ENCODE data around the gene TDRD10. TPM values are rescaled to one million over a fixed set of nuclear protein-coding genes. Genes with fewer than 3 reads are reported as not detected.

Gene TDRD10
- total RNA-seq, 1 donor from 2014 or later: 1.7 TPM

DNA sequence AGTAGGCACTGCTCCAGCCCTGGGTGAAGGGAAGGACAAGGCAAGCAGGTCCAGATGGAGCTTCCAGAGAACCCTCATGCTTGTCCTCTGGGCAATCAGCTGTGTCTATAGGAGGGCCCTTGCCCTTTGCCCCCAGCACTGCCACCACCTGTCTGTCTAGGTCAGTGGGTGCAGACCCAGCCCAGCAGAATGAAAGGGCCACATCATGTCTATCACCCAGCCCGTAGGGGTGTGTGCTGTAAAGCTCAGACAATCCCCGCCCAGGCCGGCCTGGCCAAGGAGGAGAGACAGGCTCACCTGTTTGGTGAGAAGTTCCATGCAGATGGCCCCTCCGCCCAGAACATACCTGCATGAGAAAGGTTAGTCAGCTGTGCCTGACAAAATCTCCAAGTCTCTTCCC is 49.5 kb downstream of the TDRD10 start:
- DNase-seq (ENCODE audit: low read depth, low spot score): no peak

DNA sequence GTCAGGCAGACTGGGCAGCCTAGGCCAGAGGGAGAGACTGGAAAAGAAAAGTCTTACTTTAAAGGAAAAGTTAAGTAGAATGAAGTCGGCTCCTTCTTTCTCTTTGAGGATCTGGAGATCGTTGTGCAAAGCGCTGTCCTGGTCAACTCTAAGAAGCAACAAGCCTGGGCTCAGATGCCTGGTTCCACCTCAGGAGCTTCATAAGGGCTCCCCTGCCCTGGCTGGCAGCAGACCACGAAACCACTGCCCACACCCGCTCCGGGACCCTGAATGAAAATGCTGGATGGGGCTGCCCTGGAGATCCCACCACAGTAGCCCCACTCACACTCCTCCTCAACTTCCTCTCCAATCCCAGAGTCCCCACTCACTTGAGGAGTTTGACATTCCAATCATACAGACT is 50.0 kb downstream of the TDRD10 start:
- DNase-seq (ENCODE audit: low read depth, low spot score): no peak

DNA sequence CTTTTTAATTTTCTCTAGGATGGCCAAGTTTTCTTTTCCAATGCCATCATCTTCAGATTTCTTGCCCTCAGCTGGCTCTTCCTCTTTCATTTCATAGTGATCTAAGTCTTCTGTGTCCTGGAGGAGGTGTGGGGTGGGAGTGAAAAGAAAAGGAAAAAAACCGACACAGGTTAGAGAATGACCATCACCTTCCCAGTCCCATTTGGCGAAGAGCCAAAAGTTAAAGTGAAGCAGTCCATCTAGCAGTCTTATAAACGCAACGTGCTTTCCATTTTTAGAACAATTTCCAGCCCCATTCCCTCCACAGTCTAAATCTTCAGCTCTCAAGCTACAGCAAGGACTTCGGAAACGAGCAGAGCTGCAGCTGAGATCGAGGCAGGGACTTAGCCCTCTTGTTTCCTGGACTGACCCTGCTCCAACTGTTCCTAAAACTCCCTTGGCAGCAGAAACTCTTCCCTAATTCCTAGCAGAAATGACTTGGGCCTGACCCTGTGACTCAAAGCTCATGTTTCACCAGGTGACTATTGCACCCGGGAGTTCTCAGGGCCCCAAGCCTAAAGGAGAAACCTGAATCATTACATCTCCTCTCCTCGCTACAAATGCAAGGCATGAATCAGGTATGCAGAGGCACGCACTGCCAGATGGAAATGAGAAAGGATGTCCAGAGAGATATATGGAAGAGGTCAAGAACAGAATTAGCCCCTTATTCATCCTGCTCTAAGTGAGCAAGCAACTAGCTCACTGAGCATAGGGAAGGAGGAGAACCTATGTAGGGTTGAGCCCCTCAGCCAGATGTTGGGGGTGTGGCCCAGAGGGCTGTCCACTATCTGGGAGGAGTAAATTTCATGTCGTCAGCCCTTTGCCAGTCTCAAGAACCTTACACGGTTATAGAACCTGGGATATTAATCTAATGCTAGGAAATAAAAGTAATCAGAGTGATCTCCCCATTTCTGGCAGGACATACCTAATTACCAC is 51.3 kb downstream of the TDRD10 start:
- no peak for DNase-seq (ENCODE audit: low read depth, low spot score)

DNA sequence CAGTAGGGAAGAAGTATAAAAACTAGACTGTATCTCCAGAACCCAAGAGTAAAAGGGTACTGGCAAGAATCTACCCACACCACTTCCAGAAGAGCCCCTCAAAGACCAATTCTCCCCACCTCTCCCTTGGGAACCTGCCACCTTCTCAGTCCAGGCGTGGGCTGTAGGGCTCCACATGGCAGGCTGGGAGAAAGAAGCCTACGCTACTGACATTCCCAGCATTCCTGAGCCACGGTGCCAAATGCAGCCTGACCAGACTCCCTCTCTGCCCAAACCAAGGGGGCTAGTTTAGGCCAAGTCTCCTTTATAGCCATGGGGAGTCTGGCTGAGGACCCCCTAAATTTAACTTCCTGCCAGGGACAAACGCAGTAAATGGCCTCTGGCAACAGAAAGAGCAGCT is 54.4 kb downstream of the TDRD10 start:
- DNase-seq (ENCODE audit: low read depth, low spot score): no peak

DNA sequence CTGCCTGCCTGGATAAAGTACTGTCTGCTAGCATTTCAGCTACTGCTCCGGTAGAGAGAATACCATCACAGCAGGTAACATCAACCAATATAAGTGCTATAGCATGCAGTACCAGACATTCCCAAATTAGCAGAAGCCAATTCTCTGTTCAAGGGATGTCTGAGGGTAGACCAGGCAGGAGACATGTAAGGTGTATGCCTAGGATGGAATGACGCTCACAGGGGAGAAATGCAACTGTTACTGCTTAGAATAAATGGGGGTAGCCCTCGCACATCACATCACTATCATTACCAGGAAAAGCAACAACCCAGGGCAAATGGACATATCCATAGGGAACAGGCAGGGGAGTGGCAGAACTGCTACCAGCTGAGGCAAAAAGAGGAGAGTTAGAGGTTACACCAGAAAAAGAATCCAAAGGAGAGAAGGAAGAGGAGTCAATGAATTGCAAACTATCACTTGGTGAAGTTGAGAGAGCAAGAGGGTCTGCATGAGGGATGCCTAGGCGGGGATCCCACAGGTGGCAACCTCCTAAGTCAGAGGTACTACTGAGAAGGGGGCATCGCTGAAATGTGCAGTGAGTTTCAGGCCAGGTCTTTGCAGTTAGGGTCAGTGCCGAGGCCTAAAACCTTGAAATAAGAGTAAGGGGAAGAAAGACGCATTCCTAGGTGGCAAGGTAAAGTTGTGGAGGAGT is 55.4 kb downstream of the TDRD10 start:
- DNase-seq (ENCODE audit: low read depth, low spot score): no peak

DNA sequence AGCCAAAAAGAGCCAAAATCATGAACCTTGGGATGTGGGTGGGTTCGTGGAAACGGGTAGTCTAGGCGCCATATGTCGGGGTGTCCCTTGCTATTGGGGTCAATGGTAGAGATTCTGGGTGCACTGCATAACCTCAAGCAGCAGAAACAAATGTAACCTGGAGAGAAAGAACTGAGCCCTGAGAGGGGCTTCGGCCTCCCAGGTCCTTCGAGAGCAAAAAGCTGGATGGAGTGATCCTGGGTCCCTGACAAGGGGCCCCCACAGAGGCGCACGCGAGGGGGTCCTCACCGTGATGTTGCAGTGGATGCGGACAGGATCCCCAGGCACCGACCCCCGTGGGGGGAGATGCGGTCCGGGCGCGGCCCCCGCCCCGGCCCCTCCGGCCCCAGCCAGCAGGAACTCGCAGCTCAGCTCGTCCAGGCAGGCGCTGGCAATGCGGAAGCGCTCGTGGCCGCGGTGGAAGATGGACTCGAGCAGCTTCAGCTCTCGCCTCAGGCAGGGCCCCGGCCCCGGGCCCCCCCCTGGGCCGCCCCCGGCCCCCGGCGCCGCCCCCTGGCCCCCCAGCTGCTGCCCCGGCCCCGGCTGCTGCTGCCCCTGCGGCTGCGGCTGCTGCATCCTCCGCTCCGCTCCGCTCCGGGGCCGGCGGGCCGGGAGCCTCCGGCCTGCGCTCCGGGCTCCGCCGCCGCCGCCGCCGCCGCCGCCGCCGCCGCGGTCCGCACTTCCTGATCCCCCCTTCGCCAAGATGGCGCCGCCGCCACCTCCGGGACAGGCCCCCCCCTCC is 56.1 kb downstream of the TDRD10 start, which contains the start of gene UBE2Q1:
UBE2Q1 (minus strand) TSS at position 724 of the 781 bp plus-strand sequence; CDS start at position 615, 109 bp downstream.
- no peak for DNase-seq (ENCODE audit: low read depth, low spot score)

DNA sequence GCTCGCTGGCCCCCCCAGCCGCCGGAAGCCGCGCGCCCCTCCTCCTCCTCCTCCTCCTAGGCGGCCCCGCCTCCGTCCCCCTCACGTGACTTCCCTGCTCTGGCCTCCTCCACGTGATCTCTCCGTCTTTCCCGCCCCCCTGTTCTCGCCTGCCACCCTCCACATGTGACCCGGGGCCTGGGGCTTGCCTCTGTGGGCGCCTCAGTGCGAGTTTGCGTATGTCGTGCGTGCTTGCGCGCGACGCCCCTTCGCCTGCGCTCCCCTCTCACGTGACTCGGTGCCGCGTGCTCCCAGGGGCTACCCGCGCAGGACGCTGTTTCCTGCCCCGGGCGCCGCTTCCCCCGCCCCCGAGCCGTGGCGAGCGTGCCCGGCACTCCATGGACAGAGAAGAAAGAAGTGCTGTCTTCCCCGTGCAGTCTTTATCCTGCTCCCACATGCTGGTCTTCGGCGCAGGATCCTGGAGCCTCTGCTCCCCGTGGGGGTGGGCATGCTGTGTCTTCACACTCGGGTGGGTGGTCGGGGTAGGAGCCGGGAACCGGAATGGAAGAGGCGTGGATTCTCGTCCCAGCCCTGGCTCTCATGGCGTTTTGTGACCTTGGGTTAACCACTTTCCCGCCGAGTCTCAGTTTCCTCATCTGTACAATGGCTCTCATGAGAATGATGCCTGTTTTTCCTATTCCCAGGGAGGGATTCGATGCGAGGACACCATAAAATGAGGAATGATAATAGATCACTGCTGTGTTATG is 56.9 kb downstream of the TDRD10 start:
- DNase-seq (ENCODE audit: low read depth, low spot score): peak; percentile 96

DNA sequence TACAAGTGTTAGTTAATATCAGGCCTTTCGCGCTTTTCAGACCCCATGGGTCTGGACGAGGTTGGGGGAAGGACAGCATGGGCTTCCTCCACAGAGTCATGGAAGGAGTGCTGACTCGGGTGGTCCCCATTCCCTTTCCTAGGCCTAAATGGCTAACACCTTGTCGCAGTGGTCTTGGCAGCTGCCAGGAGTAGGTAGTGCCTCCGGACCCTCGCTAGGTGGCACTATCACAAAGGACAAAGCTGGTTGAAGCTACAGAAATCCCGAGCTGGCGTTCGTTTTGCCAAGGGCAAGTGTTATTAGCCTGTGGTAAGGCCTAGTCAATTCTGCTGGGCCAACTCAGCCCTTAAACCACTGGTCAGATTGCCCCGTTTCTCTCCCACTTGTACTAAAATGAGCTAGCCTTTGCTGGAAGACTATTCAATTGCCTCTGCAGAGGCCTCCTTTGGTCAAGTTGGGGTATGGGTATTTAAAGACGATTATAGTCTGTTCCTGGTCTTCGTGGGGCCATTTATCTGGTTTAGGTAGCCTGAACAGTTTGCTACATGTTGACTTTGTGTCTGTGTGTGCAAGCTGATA is 57.5 kb downstream of the TDRD10 start:
- DNase-seq (ENCODE audit: low read depth, low spot score): peak; percentile 79

DNA sequence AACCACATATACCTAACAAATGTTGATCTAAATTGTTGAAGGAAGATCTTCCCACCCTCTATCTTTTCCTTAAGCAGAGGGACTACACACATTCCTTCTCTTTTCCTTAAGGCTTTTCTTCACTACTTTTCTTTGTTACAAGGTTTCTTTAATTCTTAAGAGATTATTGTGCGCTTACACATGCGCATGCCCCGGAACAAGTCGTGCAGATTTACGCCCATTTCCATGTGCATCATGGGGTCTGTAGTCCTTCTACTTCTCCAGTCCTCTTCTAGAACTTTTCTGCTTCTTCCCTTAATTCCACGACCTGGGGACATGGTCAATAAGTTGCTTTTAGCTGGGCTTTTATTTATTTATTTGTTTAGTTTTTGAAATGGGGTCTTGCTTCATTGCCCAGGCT is 63.9 kb downstream of the TDRD10 start:
- no peak for DNase-seq (ENCODE audit: low read depth, low spot score)

DNA sequence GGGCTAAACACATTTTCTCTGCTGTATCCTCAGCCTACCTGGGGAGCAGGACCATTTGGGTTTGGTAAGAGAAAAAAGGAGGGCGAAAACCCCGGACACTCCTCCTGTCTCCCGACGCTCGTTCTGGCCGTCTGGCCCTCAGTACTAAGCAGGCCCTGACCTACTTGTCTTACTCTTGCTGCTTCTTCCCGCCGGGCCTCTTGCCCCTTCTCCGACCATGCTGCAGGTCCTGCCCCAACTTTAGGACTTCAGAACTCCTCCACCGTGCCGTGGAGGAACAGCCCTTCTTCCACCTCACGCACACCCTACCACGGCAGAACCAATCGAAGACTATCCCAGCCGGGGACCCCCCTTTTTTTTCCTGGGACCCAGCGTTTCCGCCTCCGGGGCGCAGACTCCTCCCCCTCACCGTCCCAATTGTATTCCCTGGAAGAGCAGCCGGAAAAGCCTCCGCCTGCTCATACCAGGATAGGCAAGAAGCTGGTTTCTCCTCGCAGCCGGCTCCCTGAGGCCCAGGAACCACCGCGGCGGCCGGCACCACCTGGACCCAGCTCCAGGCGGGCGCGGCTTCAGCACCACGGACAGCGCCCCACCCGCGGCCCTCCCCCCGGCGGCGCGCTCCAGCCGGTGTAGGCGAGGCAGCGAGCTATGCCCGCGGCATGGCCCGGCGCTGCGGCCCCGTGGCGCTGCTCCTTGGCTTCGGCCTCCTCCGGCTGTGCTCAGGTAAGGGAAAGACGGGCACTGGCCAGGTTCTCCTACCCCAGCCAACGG is 65.6 kb downstream of the TDRD10 start, which contains the start of gene CHRNB2:
CHRNB2 (plus strand) TSS at position 393 of the 771 bp plus-strand sequence; CDS start at position 660, 267 bp downstream.
- DNase-seq (ENCODE audit: low read depth, low spot score): no peak

DNA sequence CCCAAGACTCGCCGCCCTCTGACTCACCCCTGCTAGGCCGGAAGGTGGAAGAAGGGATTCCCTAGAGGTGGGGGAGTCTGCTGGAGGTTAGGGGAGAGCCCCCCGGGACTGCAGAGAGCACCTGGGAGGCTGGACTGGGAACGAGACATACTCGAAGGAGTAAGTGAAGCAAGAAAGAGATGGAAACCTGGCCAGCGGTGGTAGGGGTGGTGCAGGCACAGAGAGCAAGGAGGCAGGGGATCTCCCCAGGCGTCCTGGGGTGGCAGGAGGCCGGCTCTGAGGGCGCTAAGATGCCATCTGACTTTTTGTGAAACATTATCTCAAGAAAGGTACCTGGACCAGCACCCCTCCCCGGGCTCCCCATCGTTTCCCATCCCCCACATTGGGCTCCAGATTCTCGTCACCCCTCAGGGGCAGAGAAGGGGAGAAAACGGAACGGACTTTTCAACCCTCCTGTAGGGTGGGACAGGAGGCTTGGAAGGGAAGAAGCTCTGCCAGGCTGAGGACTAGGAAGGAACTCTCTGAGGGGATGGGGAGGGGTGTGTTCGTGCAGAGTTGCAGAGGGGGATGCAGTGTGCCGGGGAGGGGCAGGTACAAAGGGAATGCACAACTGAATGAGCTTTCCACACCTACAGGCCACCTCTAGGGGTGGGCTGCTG is 66.3 kb downstream of the TDRD10 start:
- DNase-seq (ENCODE audit: low read depth, low spot score): no peak

DNA sequence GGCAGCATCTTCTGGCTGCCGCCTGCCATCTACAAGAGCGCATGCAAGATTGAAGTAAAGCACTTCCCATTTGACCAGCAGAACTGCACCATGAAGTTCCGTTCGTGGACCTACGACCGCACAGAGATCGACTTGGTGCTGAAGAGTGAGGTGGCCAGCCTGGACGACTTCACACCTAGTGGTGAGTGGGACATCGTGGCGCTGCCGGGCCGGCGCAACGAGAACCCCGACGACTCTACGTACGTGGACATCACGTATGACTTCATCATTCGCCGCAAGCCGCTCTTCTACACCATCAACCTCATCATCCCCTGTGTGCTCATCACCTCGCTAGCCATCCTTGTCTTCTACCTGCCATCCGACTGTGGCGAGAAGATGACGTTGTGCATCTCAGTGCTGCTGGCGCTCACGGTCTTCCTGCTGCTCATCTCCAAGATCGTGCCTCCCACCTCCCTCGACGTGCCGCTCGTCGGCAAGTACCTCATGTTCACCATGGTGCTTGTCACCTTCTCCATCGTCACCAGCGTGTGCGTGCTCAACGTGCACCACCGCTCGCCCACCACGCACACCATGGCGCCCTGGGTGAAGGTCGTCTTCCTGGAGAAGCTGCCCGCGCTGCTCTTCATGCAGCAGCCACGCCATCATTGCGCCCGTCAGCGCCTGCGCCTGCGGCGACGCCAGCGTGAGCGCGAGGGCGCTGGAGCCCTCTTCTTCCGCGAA is 69.4 kb downstream of the TDRD10 start:
- DNase-seq (ENCODE audit: low read depth, low spot score): no peak

DNA sequence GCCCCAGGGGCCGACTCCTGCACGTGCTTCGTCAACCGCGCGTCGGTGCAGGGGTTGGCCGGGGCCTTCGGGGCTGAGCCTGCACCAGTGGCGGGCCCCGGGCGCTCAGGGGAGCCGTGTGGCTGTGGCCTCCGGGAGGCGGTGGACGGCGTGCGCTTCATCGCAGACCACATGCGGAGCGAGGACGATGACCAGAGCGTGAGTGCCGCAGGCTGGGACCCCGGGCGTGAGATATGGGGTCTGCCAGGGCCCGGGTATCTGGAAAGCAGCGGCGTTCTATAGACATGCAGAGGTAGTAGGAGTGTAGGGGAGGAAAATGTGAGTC is 69.9 kb downstream of the TDRD10 start:
- no peak for DNase-seq (ENCODE audit: low read depth, low spot score)

DNA sequence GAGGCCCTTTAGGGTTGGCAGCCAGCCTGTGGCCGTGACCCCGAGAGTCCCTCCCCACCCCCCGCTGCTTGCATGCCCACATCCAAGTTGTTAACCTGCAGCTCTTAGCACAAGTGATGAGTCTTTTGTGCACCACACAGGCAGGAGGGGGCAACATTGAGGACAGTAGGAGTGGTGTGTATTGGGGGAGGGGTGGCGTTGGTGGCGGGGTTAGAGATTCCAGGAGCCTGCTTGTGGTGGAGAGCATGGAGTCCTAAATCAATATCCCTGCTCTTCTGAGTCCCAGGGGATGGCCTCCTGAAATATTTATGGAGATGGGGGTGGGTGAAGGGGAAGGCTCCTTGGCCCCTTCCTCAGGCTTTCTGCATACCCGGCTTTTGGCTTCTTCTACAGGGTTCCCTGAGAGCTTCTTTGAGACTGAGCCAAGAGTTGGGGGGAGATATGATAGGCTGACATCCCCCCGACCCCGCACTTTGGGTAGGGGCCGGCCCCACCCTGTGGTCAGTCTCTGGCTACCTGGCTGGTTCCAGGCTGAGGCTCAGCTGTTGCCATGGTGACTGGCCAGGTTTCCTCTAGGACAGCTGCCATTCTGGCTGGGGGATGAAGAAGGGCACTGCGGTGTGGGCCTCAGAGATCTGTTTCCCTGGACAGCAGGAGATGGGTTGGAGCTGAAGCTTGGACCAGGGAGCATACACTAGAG is 70.6 kb downstream of the TDRD10 start:
- DNase-seq (ENCODE audit: low read depth, low spot score): no peak

DNA sequence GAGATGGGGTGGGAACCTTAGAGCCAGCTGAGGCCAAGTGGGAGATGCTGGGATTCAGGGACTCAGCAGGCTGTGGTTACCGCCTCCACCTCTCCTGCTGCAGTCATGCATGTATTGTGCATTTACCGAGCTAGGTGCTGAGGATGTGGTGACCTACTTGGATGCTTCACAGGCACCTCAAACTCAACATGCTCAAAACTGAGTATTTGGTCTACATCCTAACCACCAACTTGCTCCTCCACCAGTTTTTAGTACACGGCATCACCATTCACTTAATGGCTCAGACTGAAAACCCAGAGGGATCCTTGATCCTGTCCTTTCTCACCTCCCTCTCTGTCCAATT is 71.1 kb downstream of the TDRD10 start:
- no peak for DNase-seq (ENCODE audit: low read depth, low spot score)

DNA sequence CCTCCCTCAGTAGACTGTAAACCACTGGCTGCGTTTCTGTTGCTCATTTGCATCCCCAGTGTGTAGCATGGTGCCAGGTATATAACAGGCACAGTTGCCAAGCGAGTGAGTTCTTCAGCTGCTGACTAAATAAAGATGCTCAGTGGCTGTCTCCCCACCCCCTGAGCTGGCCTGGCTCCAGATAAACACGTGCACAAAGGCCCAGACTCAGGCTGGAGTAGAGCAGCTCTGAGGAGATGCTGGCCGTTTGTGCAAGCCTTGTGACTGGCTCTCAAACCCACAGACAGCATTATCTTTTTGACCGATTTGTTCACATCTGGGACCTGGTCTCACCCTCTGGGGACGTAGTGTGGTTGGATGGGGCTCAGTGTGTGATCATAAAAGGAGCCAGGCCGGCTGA is 72.7 kb downstream of the TDRD10 start:
- no peak for DNase-seq (ENCODE audit: low read depth, low spot score)

DNA sequence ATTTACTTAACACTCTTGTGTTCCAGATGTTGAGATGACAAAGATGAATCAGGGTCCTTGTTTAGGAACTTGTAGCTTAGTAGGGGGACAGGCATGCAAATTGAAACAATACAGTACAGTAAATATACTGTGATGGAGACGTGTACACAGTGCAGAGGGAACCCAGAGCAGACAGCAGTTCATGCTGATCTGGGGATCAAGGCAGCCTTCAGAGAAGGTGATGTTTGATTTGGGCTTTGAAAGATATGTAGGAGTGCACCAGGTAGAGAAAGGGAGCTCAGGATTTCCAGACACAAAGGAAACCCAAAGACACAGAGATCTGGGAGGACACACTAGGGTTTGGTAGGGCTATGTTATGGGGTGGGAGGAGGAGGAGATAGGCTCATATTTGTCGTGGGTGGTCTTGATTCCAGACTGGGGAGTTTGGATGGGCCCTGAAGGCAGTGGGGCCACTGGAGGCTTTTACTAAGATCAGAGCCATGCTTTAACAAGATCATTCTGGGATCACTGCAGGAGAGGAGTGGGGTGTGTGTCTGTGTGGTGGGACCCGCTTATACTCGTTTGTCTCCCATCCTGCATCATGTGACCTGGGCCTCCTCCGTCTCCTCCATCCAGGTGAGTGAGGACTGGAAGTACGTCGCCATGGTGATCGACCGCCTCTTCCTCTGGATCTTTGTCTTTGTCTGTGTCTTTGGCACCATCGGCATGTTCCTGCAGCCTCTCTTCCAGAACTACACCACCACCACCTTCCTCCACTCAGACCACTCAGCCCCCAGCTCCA is 73.3 kb downstream of the TDRD10 start:
- DNase-seq (ENCODE audit: low read depth, low spot score): no peak
